ENCODE data around the gene PLPP3. TPM values are rescaled to one million over a fixed set of nuclear protein-coding genes. Genes with fewer than 3 reads are reported as not detected.

Gene PLPP3
- polyA plus RNA-seq, 1 of the 3 experiments (the other 2 are of a cell fraction) = 32.2 TPM

DNA sequence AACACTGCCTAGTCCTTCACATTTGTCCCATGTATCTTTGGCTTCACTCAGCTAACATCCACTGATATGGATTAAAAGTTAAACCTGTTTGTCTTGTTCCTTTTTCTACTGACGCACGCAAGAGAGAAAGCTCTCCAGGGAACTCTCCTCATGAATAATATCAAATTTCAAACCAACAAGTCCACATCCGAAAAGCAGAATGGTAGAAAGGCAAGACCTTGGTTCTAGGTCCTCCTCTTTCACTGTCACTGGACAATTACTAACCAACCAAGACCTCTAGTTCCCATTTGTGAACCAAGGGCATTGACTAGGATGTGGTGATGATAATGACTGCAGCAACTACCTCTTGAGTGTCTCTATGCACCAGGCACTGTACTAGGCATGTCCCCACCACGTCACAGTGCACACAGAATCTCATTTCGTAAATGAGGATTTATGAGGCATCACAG, 8.4 kb downstream of the PLPP3 start:
- peaks cover 0 to 21% of the 10 kb centered on the region in 2 experiments for H3K36me3 ChIP-seq (replicated peaks in 1 of 2; ENCODE audit: control insufficient read depth in 1 of 2, insufficient read depth in 2 of 2, low read length in 1 of 2)
- H4K20me1 ChIP-seq (ENCODE audit: insufficient read depth) = peaks cover 53% of the 10 kb centered on the region
- H3K9me3 ChIP-seq = no peaks in the 10 kb centered on the region
- no peaks in the 10 kb centered on the region for H3K9me2 ChIP-seq
- WGBS (ENCODE audit: low lambda C conversion rate) = 97% methylated on average over 5 of the region's 5 CpGs
- peaks cover 0 to 30% of the 10 kb centered on the region in 2 experiments; a peak in 2 of 4 replicates for H3K4me1 ChIP-seq (ENCODE audit: control insufficient read depth in 1 of 2, insufficient read depth in 2 of 2, low read depth in 1 of 2, low read length in 1 of 2)
- no peak overlapping the region for H3K4me3 ChIP-seq (ENCODE audit: low read depth in 2 of 2, low read length in 1 of 2)
- H3K4me2 ChIP-seq = no peak overlapping the region
- no peak overlapping the region for H3K27ac ChIP-seq (ENCODE audit: low read depth in 2 of 2, low read length in 1 of 2)
- no peaks in the 10 kb centered on the region for H3K27me3 ChIP-seq (ENCODE audit: insufficient read depth)
- DNase-seq = no peak
- H3K79me2 ChIP-seq (ENCODE audit: insufficient read depth) = peaks cover 60% of the 10 kb centered on the region
- ChIA-PET POLR2A (interaction anchor here (0.6 kb wide), 1 partner anchor 921 kb away, joined by 3 read pairs; no protein-coding TSS in a partner anchor), CTCF (interaction anchor here (1.0 kb wide), 1 partner anchor 200 kb away, joined by 3 read pairs; no protein-coding TSS in a partner anchor)
- no peak overlapping the region for H2AFZ ChIP-seq (ENCODE audit: low read depth)
- no peak overlapping the region for H3K9ac ChIP-seq
- H3F3A ChIP-seq (replicated peaks; ENCODE audit: insufficient read depth) = no peaks in the 10 kb centered on the region
- TF ChIP-seq, protein P1, sequence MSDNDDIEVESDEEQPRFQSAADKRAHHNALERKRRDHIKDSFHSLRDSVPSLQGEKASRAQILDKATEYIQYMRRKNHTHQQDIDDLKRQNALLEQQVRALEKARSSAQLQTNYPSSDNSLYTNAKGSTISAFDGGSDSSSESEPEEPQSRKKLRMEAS (IDR thresholded peaks at IDR 0.05; ENCODE audit: low read depth) = no peak
- TF ChIP-seq MEF2A (IDR thresholded peaks at IDR 0.05; ENCODE audit: borderline replicate concordance, low read depth) (no peak), GATA2 (CRISPR knock-in tag; IDR thresholded peaks at IDR 0.05) (no peak)

DNA sequence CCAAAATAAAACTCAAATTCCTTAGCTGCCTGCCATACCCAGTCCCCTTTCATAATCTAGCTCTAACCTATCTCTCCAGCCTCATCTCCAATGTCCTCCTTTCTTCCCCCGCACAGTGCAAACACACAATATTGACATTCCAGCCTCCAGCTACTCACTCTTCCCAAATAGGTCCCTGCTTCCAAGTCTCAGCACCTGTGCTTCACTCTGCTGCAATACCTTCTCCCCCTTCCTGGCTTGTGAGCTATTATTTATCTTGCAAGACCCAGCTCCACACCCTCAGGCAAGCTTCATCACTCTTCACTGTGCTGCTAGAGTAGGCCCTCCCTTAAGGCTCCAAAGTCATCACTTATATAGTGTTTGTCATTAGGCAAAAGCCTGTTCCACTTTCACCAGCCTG, 9.7 kb downstream of the PLPP3 start:
- Histone ChIP-seq H3K36me3 (replicated peaks in 1 of 2; ENCODE audit: control insufficient read depth in 1 of 2, insufficient read depth in 2 of 2, low read length in 1 of 2) (peaks cover 0 to 18% of the 10 kb centered on the region in 2 experiments), H2AFZ (ENCODE audit: low read depth) (no peak overlapping the region), H4K20me1 (ENCODE audit: insufficient read depth) (peaks cover 49% of the 10 kb centered on the region), H3K4me2 (no peak overlapping the region), H3K4me3 (ENCODE audit: low read depth in 2 of 2, low read length in 1 of 2) (no peak overlapping the region), H3K4me1 (ENCODE audit: control insufficient read depth in 1 of 2, insufficient read depth in 2 of 2, low read depth in 1 of 2, low read length in 1 of 2) (peaks cover 0 to 29% of the 10 kb centered on the region in 2 experiments; a peak in 2 of 4 replicates), H3F3A (replicated peaks; ENCODE audit: insufficient read depth) (no peaks in the 10 kb centered on the region), H3K9me3 (no peaks in the 10 kb centered on the region), H3K9ac (no peak overlapping the region), H3K27ac (ENCODE audit: low read depth in 2 of 2, low read length in 1 of 2) (no peak overlapping the region), H3K27me3 (ENCODE audit: insufficient read depth) (no peaks in the 10 kb centered on the region), H3K79me2 (ENCODE audit: insufficient read depth) (peaks cover 53% of the 10 kb centered on the region), H3K9me2 (no peaks in the 10 kb centered on the region)
- no peak for TF ChIP-seq RXRA (IDR thresholded peaks at IDR 0.05; ENCODE audit: borderline replicate concordance, low read depth)
- TF ChIP-seq NRF1 (IDR thresholded peaks at IDR 0.05; ENCODE audit: low read depth, low read length) = no peak
- DNase-seq = no peak
- 72% methylated on average over 1 of the region's 1 CpG for WGBS (ENCODE audit: low lambda C conversion rate)
- CTCF ChIA-PET = interaction anchor here (1.6 kb wide), 1 partner anchor 9 kb away, joined by 4 read pairs; the partner anchor contains the start of gene PLPP3
- POLR2A ChIA-PET = no interaction called here

DNA sequence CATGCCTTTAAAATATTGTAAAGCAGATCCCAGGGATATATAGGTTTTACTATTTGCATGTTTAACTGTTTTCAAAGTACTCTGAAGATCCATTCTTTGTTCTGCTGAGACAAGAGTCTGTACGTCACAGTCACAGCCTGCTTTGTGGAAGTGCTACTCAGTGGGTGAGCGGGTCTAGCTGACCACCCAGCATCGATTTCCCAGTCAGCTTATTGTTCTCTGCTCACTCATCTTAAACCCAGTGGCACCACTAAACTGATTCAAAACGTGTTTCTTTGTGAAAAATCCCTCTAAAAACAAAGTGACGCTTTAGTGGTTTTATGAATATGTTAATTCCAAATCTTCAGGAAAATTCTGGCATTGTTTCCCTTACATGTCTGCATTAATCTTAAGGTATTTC, 12.4 kb downstream of the PLPP3 start:
- H3K36me3 ChIP-seq (replicated peaks in 1 of 2; ENCODE audit: control insufficient read depth in 1 of 2, insufficient read depth in 2 of 2, low read length in 1 of 2) = peaks cover 0 to 21% of the 10 kb centered on the region in 2 experiments
- DNase-seq = no peak
- H4K20me1 ChIP-seq (ENCODE audit: insufficient read depth) = peaks cover 30% of the 10 kb centered on the region
- peaks cover 0 to 29% of the 10 kb centered on the region in 2 experiments; a peak in 2 of 4 replicates for H3K4me1 ChIP-seq (ENCODE audit: control insufficient read depth in 1 of 2, insufficient read depth in 2 of 2, low read depth in 1 of 2, low read length in 1 of 2)
- ChIA-PET POLR2A (no interaction called here), CTCF (interaction anchor here (0.7 kb wide), 1 partner anchor 347 kb away, joined by 4 read pairs; no protein-coding TSS in a partner anchor)
- WGBS (ENCODE audit: low lambda C conversion rate) = 88% methylated on average over 5 of the region's 5 CpGs
- H3K9me2 ChIP-seq = no peaks in the 10 kb centered on the region
- H3K9ac ChIP-seq = no peak overlapping the region
- no peaks in the 10 kb centered on the region for H3K9me3 ChIP-seq
- H2AFZ ChIP-seq (ENCODE audit: low read depth) = no peak overlapping the region
- H3F3A ChIP-seq (replicated peaks; ENCODE audit: insufficient read depth) = no peaks in the 10 kb centered on the region
- peaks cover 45% of the 10 kb centered on the region for H3K79me2 ChIP-seq (ENCODE audit: insufficient read depth)
- H3K27me3 ChIP-seq (ENCODE audit: insufficient read depth) = no peaks in the 10 kb centered on the region
- no peak overlapping the region for H3K27ac ChIP-seq (ENCODE audit: low read depth in 2 of 2, low read length in 1 of 2)
- no peak overlapping the region for H3K4me2 ChIP-seq
- no peak overlapping the region for H3K4me3 ChIP-seq (ENCODE audit: low read depth in 2 of 2, low read length in 1 of 2)
- TF ChIP-seq, protein P2, sequence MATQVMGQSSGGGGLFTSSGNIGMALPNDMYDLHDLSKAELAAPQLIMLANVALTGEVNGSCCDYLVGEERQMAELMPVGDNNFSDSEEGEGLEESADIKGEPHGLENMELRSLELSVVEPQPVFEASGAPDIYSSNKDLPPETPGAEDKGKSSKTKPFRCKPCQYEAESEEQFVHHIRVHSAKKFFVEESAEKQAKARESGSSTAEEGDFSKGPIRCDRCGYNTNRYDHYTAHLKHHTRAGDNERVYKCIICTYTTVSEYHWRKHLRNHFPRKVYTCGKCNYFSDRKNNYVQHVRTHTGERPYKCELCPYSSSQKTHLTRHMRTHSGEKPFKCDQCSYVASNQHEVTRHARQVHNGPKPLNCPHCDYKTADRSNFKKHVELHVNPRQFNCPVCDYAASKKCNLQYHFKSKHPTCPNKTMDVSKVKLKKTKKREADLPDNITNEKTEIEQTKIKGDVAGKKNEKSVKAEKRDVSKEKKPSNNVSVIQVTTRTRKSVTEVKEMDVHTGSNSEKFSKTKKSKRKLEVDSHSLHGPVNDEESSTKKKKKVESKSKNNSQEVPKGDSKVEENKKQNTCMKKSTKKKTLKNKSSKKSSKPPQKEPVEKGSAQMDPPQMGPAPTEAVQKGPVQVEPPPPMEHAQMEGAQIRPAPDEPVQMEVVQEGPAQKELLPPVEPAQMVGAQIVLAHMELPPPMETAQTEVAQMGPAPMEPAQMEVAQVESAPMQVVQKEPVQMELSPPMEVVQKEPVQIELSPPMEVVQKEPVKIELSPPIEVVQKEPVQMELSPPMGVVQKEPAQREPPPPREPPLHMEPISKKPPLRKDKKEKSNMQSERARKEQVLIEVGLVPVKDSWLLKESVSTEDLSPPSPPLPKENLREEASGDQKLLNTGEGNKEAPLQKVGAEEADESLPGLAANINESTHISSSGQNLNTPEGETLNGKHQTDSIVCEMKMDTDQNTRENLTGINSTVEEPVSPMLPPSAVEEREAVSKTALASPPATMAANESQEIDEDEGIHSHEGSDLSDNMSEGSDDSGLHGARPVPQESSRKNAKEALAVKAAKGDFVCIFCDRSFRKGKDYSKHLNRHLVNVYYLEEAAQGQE (IDR thresholded peaks at IDR 0.05; ENCODE audit: low read depth, low read length) = no peak
- TF ChIP-seq EZH2phosphoT487 (IDR thresholded peaks at IDR 0.05; ENCODE audit: borderline replicate concordance, low read depth) = no peak
- TF ChIP-seq, protein P3, sequence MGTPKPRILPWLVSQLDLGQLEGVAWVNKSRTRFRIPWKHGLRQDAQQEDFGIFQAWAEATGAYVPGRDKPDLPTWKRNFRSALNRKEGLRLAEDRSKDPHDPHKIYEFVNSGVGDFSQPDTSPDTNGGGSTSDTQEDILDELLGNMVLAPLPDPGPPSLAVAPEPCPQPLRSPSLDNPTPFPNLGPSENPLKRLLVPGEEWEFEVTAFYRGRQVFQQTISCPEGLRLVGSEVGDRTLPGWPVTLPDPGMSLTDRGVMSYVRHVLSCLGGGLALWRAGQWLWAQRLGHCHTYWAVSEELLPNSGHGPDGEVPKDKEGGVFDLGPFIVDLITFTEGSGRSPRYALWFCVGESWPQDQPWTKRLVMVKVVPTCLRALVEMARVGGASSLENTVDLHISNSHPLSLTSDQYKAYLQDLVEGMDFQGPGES (IDR thresholded peaks at IDR 0.05; ENCODE audit: low read depth, low read length) = no peak
- TF ChIP-seq, protein P4, sequence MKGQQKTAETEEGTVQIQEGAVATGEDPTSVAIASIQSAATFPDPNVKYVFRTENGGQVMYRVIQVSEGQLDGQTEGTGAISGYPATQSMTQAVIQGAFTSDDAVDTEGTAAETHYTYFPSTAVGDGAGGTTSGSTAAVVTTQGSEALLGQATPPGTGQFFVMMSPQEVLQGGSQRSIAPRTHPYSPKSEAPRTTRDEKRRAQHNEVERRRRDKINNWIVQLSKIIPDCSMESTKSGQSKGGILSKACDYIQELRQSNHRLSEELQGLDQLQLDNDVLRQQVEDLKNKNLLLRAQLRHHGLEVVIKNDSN (IDR thresholded peaks at IDR 0.05; ENCODE audit: borderline replicate concordance, low read depth) = no peak
- TF ChIP-seq RFX5 (IDR thresholded peaks at IDR 0.05; ENCODE audit: low read length) = no peak
- no peak for TF ChIP-seq SIN3A (IDR thresholded peaks at IDR 0.05; ENCODE audit: borderline replicate concordance, low read depth, low read length)
- TF ChIP-seq CHD2 (IDR thresholded peaks at IDR 0.05; ENCODE audit: low read length, partially characterized antibody) = no peak
- no peak for TF ChIP-seq TEAD4 (IDR thresholded peaks at IDR 0.05; ENCODE audit: borderline replicate concordance, insufficient read depth)
- TF ChIP-seq, protein P1 (IDR thresholded peaks at IDR 0.05; ENCODE audit: low read depth) = no peak
- TF ChIP-seq TCF12 (IDR thresholded peaks at IDR 0.05) = no peak
- no peak for TF ChIP-seq GATA2 (CRISPR knock-in tag; IDR thresholded peaks at IDR 0.05)
- TF ChIP-seq FOXJ3 (CRISPR knock-in tag; IDR thresholded peaks at IDR 0.05) = no peak

All from SK-N-SH (cell line).